Endothelial cell of umbilical vein (primary cell): ENCODE measurements around the gene ANO9. TPM values are rescaled to one million over a fixed set of nuclear protein-coding genes. Genes with fewer than 3 reads are reported as not detected.

Source experiments
- BruUV-seq: library from RNA; stranded (reverse); fragments of 400-500 nt; replicated peaks from 2 replicates; lab custom pipeline; 2021; lab: Mats Ljungman, UMichigan
- CTCF ChIA-PET: fragments of 300-600, 350-600 bp; sonication (Branson Sonifier 250); formaldehyde crosslinking; loops from one replicate; lab custom pipeline; 2021; ENCODE audit warnings: antibody characterized with exemption, inconsistent platforms; lab: Charles Lee
- POLR2A ChIA-PET: fragments of 300-600, 350-600 bp; sonication (Branson Sonifier 250); formaldehyde crosslinking; loops from one replicate; lab custom pipeline; 2021; ENCODE audit warnings: antibody characterized with exemption, inconsistent platforms; lab: Charles Lee
- DNase-seq: peaks from one replicate; pipeline ENCODE4 v3.0.0-alpha.2; 2011; ENCODE audit warnings: low read depth, low spot score
- FAIRE-seq: peaks from 2 replicates; lab custom pipeline; 2011; peaks lifted over from hg19 to GRCh38; lab: Jason Lieb, UNC
- H2AFZ ChIP-seq: 2 replicates; pipeline ENCODE4 v1.6.0; 2012; ENCODE audit warnings: low read depth, low read length, control low read depth, inconsistent platforms
- H3K27ac ChIP-seq: 2 replicates; pipeline ENCODE4 v1.5.1; 2011; ENCODE audit warnings: low read depth, mild to moderate bottlenecking, control low read depth, low read length, moderate library complexity; ENCODE audit not compliant: insufficient read depth
- H3K27me3 ChIP-seq, 2 experiments: 2 replicates each; pipeline versions ENCODE4 v1.6.0 to v1.6.1; 2011; ENCODE audit warnings: low read length in 2 of 2, mixed read lengths in 1 of 2; ENCODE audit not compliant: control insufficient read depth in 2 of 2, insufficient read depth in 2 of 2
- H3K36me3 ChIP-seq, 2 experiments: 2 replicates in 1 of 2; 3 replicates in 1 of 2; pipeline ENCODE4 v1.5.1; 2011; ENCODE audit warnings: low read length in 2 of 2, mild to moderate bottlenecking in 1 of 2, moderate library complexity in 1 of 2; ENCODE audit not compliant: control insufficient read depth in 2 of 2, insufficient read depth in 2 of 2; ENCODE audit errors: extremely low read depth in 1 of 2
- H3K4me1 ChIP-seq: 3 replicates; pipeline ENCODE4 v1.5.1; 2011; ENCODE audit warnings: mild to moderate bottlenecking, low read length; ENCODE audit not compliant: control insufficient read depth, insufficient read depth; ENCODE audit errors: extremely low read depth
- H3K4me2 ChIP-seq: 2 replicates; pipeline ENCODE4 v1.6.1; 2011; ENCODE audit warnings: low read length, control low read depth, mixed read lengths; ENCODE audit not compliant: insufficient read depth
- H3K4me3 ChIP-seq, 3 experiments: fragments of 200-600 bp in 1 of 3; sonication (generic), shearing (Covaris generic) in 1 of 3; replicated peaks in 1 of 3; 2 replicates each; pipeline ENCODE4 v1.5.1; 2011 to 2016; ENCODE audit warnings: control low read depth in 3 of 3, low read length in 3 of 3, mild to moderate bottlenecking in 2 of 3, inconsistent platforms in 1 of 3, low read depth in 1 of 3, moderate library complexity in 1 of 3; ENCODE audit not compliant: insufficient read depth in 1 of 3
- H3K79me2 ChIP-seq: 2 replicates; pipeline ENCODE4 v1.6.0; 2012; ENCODE audit warnings: low read length, inconsistent platforms; ENCODE audit not compliant: control insufficient read depth, insufficient read depth
- H3K9ac ChIP-seq: replicated peaks from 2 replicates; pipeline ENCODE3; 2011; ENCODE audit warnings: low read length, control low read depth; ENCODE audit not compliant: insufficient read depth; ENCODE audit errors: extremely low read depth
- H3K9me1 ChIP-seq: replicated peaks from 3 replicates; pipeline ENCODE4 v1.6.0; 2011; ENCODE audit warnings: mild to moderate bottlenecking, low read length; ENCODE audit not compliant: control insufficient read depth, insufficient read depth; ENCODE audit errors: extremely low read depth
- H3K9me3 ChIP-seq: replicated peaks from 2 replicates; pipeline ENCODE4 v1.5.1; 2012; ENCODE audit warnings: low read length, inconsistent platforms; ENCODE audit not compliant: control insufficient read depth, insufficient read depth
- H4K20me1 ChIP-seq: replicated peaks from 2 replicates; pipeline ENCODE3; 2011; ENCODE audit warnings: mild to moderate bottlenecking, low read length; ENCODE audit not compliant: control insufficient read depth, insufficient read depth; ENCODE audit errors: extremely low read depth
- EZH2 ChIP-seq: IDR thresholded peaks from 2 replicates; pipeline ENCODE4 v1.6.1; 2012; ENCODE audit warnings: borderline replicate concordance, low read depth, mild to moderate bottlenecking, moderate library complexity, low read length, inconsistent platforms; ENCODE audit not compliant: severe bottlenecking
- FOS ChIP-seq: IDR thresholded peaks from 2 replicates; pipeline ENCODE4 v1.6.1; 2011; ENCODE audit warnings: mild to moderate bottlenecking, low read length, moderate library complexity, borderline replicate concordance; ENCODE audit not compliant: insufficient read depth
- GATA2 ChIP-seq: IDR thresholded peaks from 2 replicates; pipeline ENCODE4 v1.7.0; 2011; ENCODE audit warnings: low read depth, mild to moderate bottlenecking, moderate library complexity, mixed read lengths, low read length; ENCODE audit not compliant: insufficient read length, insufficient read depth
- JUN ChIP-seq: IDR thresholded peaks from 2 replicates; pipeline ENCODE4 v1.6.1; 2011; ENCODE audit warnings: borderline replicate concordance, low read depth; ENCODE audit not compliant: insufficient read length, insufficient read depth
- MYC ChIP-seq: IDR thresholded peaks from one replicate; pipeline ENCODE4 v1.6.1; 2011; ENCODE audit warnings: mild to moderate bottlenecking, low read depth, low read length
- POLR2A ChIP-seq: IDR thresholded peaks from 2 replicates; pipeline ENCODE4 v1.6.1; 2012; ENCODE audit warnings: low read depth, mild to moderate bottlenecking, control low read depth, low read length
- POLR2AphosphoS5 ChIP-seq: IDR thresholded peaks from 2 replicates; pipeline ENCODE4 v1.6.1; 2012; ENCODE audit warnings: low read depth, mild to moderate bottlenecking, control low read depth, low read length, moderate library complexity; ENCODE audit not compliant: insufficient read depth
- dilution Hi-C: fragments of 300-500 bp; cut with MboI; formaldehyde crosslinking; loops from one replicate; pipeline ENCODE4 v1.15.0; 2019; ENCODE audit warnings: low sequenced_read_pairs; ENCODE audit not compliant: extremely low pct_ligation_motif_present
- intact Hi-C: fragments of 100-400 bp; cut with micrococcal nuclease; formaldehyde crosslinking; loops from one replicate; pipeline ENCODE4 v1.10.0; 2022
- polyA plus RNA-seq, 4 experiments: library from polyadenylated mRNA; depleted of rRNA in 3 of 4; stranded (reverse) in 3 of 4; unstranded in 1 of 4; fragments of >200 nt; gene quantifications; 2 replicates each; pipeline versions ENCODE4 v1.2.1 to v1.2.3, GENCODE V29; 2011 to 2012; ENCODE audit warnings: missing spikeins in 1 of 4
- total RNA-seq: library from RNA; stranded (reverse); gene quantifications from 2 replicates; pipeline ENCODE4 v1.2.3, GENCODE V29; 2021
- TF ChIP-seq, protein P1 (sequence below): IDR thresholded peaks from 2 replicates; pipeline ENCODE4 v1.6.1; 2011; ENCODE audit not compliant: insufficient read depth, insufficient read length
- TF ChIP-seq, protein P2 (sequence below), 2 donors: IDR thresholded peaks; 1 replicate in 1 of 2; 2 replicates in 1 of 2; pipeline ENCODE4 v1.5.1; 2011; ENCODE audit warnings: low read length in 2 of 2, mild to moderate bottlenecking in 2 of 2, moderate library complexity in 2 of 2, control low read depth in 1 of 2, inconsistent platforms in 1 of 2, low read depth in 1 of 2; ENCODE audit not compliant: insufficient read depth in 1 of 2; ENCODE audit errors: extremely low read depth in 1 of 2

ANO9 gene
- total and polyA plus RNA-seq, 2 donors (not counting 3 experiments of a cell fraction or from before 2014, with no cell fraction given), result 0.23 TPM; not detected in 1

DNA sequence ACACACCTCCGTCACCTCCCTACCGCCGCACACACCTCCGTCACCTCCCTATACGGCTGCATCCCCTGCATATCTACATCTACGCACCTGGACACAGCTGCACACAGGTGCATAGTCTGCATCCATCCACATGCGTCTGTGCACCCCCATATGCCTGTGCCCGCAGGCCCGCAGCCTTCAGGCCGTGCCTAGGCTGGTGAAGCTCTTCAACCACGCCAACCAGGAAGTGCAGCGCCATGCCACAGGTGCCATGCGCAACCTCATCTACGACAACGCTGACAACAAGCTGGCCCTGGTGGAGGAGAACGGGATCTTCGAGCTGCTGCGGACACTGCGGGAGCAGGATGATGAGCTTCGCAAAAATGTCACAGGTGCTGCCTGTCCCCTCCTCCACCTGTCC, 43.0 kb downstream of the ANO9 start:
- intact Hi-C loops, result no loop called here
- FAIRE-seq, result no peak
- POLR2A ChIA-PET, result no interaction called here

More for the DNA sequence above, 43.0 kb downstream of the ANO9 start:
- H3K27ac ChIP-seq, result no peak overlapping the region
- no peak overlapping the region for H3K9ac ChIP-seq
- no peaks in the 10 kb centered on the region for H3K9me3 ChIP-seq
- no peaks in the 10 kb centered on the region for H3K9me1 ChIP-seq
- no peaks in the 10 kb centered on the region for H3K79me2 ChIP-seq
- H2AFZ ChIP-seq, result no peak overlapping the region
- DNase-seq, result no peak
- BruUV-seq, result no TSS peak
- H3K4me2 ChIP-seq, result no peak overlapping the region
- dilution Hi-C loops, result no loop called here
- H3K27me3 ChIP-seq, result peaks cover 0 to 3% of the 10 kb centered on the region in 2 experiments
- TF ChIP-seq, protein P1, sequence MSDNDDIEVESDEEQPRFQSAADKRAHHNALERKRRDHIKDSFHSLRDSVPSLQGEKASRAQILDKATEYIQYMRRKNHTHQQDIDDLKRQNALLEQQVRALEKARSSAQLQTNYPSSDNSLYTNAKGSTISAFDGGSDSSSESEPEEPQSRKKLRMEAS, result no peak
- TF ChIP-seq JUN (no peak), GATA2 (no peak), FOS (no peak), POLR2A (no peak), POLR2AphosphoS5 (no peak), EZH2 (no peak), MYC (no peak)
- TF ChIP-seq, protein P2, sequence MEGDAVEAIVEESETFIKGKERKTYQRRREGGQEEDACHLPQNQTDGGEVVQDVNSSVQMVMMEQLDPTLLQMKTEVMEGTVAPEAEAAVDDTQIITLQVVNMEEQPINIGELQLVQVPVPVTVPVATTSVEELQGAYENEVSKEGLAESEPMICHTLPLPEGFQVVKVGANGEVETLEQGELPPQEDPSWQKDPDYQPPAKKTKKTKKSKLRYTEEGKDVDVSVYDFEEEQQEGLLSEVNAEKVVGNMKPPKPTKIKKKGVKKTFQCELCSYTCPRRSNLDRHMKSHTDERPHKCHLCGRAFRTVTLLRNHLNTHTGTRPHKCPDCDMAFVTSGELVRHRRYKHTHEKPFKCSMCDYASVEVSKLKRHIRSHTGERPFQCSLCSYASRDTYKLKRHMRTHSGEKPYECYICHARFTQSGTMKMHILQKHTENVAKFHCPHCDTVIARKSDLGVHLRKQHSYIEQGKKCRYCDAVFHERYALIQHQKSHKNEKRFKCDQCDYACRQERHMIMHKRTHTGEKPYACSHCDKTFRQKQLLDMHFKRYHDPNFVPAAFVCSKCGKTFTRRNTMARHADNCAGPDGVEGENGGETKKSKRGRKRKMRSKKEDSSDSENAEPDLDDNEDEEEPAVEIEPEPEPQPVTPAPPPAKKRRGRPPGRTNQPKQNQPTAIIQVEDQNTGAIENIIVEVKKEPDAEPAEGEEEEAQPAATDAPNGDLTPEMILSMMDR (IDR thresholded peaks at IDR 0.05; ENCODE audit: extremely low read depth in 1 of 2, insufficient read depth in 1 of 2, low read depth in 1 of 2, low read length in 2 of 2), result no peak
- no peaks in the 10 kb centered on the region for H4K20me1 ChIP-seq
- no peak overlapping the region for H3K4me3 ChIP-seq
- H3K36me3 ChIP-seq, result no peaks in the 10 kb centered on the region
- CTCF ChIA-PET, result interaction anchor here (0.9 to 1.2 kb wide), 3 partner anchors 8 to 94 kb away, joined by 3 to 4 read pairs (median 4); partner anchors contain the start of gene PTDSS2
- peaks cover 2% of the 10 kb centered on the region for H3K4me1 ChIP-seq
